ENCODE results near the gene CCDC192. TPM values are rescaled to one million over a fixed set of nuclear protein-coding genes. Genes with fewer than 3 reads are reported as not detected.

The CCDC192 gene
- total RNA-seq, 1 donor from 2014 or later: not detected

DNA sequence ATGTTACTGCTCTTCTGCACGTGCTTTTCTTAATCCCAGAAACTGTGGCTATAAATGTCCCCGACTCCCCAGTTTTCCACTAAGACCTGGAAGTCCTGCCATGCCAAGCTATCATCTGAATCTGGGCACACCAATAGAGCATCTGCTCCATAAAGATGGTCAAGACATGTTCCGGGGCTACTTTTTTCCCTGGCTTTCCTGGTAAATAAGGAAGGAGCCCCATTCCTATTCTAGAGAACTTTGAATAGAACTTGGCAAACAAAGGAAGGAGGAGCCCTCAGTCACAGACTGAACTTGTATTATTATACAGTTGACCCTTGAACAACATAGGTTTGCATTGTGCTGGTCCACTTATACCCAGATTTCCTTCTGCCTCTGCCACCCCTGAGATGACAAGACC, 182.9 kb downstream of the CCDC192 start:
- intact Hi-C loops (cut with DNase I): no loop called here
- no peaks in the 10 kb centered on the region for H3K27me3 ChIP-seq
- TF ChIP-seq POLR2AphosphoS5 (IDR thresholded peaks at IDR 0.05; ENCODE audit: insufficient read depth in 1 of 2, low read depth in 1 of 2): no peak
- TF ChIP-seq, protein P1, sequence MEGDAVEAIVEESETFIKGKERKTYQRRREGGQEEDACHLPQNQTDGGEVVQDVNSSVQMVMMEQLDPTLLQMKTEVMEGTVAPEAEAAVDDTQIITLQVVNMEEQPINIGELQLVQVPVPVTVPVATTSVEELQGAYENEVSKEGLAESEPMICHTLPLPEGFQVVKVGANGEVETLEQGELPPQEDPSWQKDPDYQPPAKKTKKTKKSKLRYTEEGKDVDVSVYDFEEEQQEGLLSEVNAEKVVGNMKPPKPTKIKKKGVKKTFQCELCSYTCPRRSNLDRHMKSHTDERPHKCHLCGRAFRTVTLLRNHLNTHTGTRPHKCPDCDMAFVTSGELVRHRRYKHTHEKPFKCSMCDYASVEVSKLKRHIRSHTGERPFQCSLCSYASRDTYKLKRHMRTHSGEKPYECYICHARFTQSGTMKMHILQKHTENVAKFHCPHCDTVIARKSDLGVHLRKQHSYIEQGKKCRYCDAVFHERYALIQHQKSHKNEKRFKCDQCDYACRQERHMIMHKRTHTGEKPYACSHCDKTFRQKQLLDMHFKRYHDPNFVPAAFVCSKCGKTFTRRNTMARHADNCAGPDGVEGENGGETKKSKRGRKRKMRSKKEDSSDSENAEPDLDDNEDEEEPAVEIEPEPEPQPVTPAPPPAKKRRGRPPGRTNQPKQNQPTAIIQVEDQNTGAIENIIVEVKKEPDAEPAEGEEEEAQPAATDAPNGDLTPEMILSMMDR (IDR thresholded peaks at IDR 0.05): no peak
- no peak for TF ChIP-seq POLR2A (IDR thresholded peaks at IDR 0.05)
- H3K4me3 ChIP-seq: no peak overlapping the region
- H3K36me3 ChIP-seq: no peaks in the 10 kb centered on the region
- no peaks in the 10 kb centered on the region for H3K9me3 ChIP-seq
- no peak for DNase-seq (ENCODE audit: extremely low spot score in 2 of 2)
- no peaks in the 10 kb centered on the region for H3K4me1 ChIP-seq
- H3K27ac ChIP-seq: no peak overlapping the region

DNA sequence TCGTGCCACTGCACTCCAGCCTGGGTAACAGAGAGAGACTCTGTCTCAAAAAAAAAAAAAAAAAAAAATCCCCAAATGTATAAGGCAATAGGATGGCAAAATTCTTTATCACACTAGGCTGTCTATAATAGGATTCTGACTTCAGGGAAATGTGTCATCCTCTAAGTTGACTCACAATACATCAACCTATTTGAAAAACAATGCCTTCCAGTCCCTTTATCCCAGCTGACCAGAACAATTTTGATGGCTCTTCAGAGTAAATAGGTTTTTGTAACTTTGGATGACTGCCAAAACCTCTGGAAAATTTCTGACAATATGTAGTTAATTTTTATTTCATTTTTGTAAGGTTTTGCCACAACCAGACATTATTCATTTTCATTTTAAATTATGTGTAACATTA, 184.1 kb downstream of the CCDC192 start:
- no peak overlapping the region for H3K27ac ChIP-seq
- intact Hi-C loops (cut with DNase I): no loop called here
- no peaks in the 10 kb centered on the region for H3K4me1 ChIP-seq
- no peaks in the 10 kb centered on the region for H3K36me3 ChIP-seq
- no peaks in the 10 kb centered on the region for H3K9me3 ChIP-seq
- H3K4me3 ChIP-seq: no peak overlapping the region
- DNase-seq (ENCODE audit: extremely low spot score in 2 of 2): no peak
- no peaks in the 10 kb centered on the region for H3K27me3 ChIP-seq
- TF ChIP-seq POLR2AphosphoS5 (IDR thresholded peaks at IDR 0.05; ENCODE audit: insufficient read depth in 1 of 2, low read depth in 1 of 2) (no peak), POLR2A (IDR thresholded peaks at IDR 0.05) (no peak)
- TF ChIP-seq, protein P1 (IDR thresholded peaks at IDR 0.05): no peak

DNA sequence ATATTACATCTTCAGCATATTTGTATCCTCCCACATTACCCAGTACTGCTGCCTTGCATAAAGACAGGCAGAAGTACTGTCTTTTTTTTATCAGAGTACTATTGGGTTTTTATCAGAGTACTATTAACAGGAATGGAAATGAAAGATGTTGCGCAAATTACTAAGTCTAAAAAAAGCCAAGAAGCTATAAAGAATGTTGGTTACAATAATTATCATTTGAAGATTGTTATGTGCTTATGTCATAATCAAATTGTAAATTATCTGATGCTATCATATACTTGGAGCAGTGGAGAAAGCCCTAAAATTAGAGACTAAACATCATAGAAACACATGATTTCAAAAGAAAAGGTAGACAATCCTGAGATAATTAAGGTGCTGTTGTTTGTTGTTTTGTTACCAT, 188.8 kb downstream of the CCDC192 start:
- no peaks in the 10 kb centered on the region for H3K4me1 ChIP-seq
- TF ChIP-seq POLR2AphosphoS5 (IDR thresholded peaks at IDR 0.05; ENCODE audit: insufficient read depth in 1 of 2, low read depth in 1 of 2) (no peak), POLR2A (IDR thresholded peaks at IDR 0.05) (no peak)
- TF ChIP-seq, protein P1 (IDR thresholded peaks at IDR 0.05): no peak
- no peaks in the 10 kb centered on the region for H3K27me3 ChIP-seq
- H3K4me3 ChIP-seq: no peak overlapping the region
- no peaks in the 10 kb centered on the region for H3K36me3 ChIP-seq
- H3K9me3 ChIP-seq: no peaks in the 10 kb centered on the region
- DNase-seq (ENCODE audit: extremely low spot score in 2 of 2): no peak
- no peak overlapping the region for H3K27ac ChIP-seq
- intact Hi-C loops (cut with DNase I): no loop called here

DNA sequence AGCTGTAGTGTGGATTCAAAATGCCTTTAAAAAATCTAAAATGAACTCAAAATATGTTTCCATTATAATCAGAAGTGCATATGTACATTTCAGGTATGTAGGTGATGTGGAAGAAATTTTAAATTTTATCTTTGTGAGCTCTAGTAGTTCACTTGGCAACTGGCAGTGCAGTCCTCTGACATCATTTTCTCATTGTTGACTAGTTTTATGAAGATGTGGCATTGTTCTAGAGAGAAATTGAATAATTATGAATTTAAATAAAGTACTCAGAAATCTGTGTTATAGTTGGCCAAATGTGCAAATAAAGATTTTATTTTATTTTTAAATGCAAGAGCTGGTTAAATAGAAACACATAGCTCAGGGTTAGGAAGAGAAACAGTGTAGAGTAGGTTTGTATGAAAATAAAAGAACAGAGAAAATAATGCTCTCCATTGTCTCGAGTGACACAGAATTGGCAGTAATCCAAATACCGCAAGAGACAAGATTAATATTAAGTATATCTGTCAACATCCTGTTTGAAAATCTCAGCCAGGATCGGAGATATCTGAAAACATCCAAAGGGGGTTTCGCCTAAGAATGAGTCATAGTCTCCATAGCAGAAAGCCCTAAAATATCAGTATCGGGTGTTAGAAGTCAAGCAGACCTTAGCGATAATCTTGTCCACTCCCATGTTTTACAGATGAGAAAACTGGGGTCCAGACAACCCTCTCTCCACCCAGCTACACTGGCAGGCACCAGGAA, 189.4 kb downstream of the CCDC192 start:
- Histone ChIP-seq H3K4me3 (no peak overlapping the region), H3K4me1 (no peaks in the 10 kb centered on the region), H3K36me3 (no peaks in the 10 kb centered on the region), H3K9me3 (no peaks in the 10 kb centered on the region), H3K27me3 (no peaks in the 10 kb centered on the region), H3K27ac (no peak overlapping the region)
- intact Hi-C loops (cut with DNase I): no loop called here
- TF ChIP-seq POLR2A (IDR thresholded peaks at IDR 0.05): no peak
- TF ChIP-seq, protein P1 (IDR thresholded peaks at IDR 0.05): no peak
- no peak for DNase-seq (ENCODE audit: extremely low spot score in 2 of 2)

DNA sequence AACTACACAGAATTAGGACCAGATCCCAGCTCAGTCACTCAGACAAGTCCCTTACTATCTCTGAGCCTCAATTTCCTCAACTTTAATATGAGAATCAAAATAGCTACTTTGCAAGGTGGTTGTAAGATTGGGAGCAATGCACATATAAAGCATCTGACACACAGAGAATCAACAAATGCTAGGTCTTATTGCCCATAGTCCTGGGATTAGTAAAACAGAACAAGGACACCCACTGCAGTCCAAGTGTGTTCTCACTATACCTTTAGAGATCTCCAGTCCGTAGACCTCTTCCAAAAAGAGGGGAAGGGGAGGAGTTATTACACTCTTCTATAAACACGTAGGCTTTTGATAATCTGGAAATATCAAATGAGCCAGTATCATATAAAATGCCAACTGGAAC, 190.0 kb downstream of the CCDC192 start:
- intact Hi-C loops (cut with DNase I): no loop called here
- Histone ChIP-seq H3K4me3 (no peak overlapping the region), H3K27me3 (no peaks in the 10 kb centered on the region), H3K36me3 (no peaks in the 10 kb centered on the region), H3K27ac (no peak overlapping the region), H3K9me3 (no peaks in the 10 kb centered on the region), H3K4me1 (no peaks in the 10 kb centered on the region)
- TF ChIP-seq, protein P1 (IDR thresholded peaks at IDR 0.05): no peak
- no peak for TF ChIP-seq POLR2AphosphoS5 (IDR thresholded peaks at IDR 0.05; ENCODE audit: insufficient read depth in 1 of 2, low read depth in 1 of 2)
- TF ChIP-seq POLR2A (IDR thresholded peaks at IDR 0.05): no peak
- no peak for DNase-seq (ENCODE audit: extremely low spot score in 2 of 2)

Measured in vagina (tissue), 2 donors.